HEK293T (cell line): ENCODE data around the gene PLA1A.

Experiments
- CTCF ChIA-PET: fragments of 350-600 bp; formaldehyde crosslinking; extraction: SDS; loops from one replicate; lab custom pipeline; 2021; ENCODE audit warnings: antibody characterized with exemption, inconsistent platforms; lab: Yijun Ruan, JAX
- POLR2A ChIA-PET: fragments of 350-600 bp; formaldehyde crosslinking; extraction: SDS; loops from one replicate; lab custom pipeline; 2020; ENCODE audit warnings: antibody characterized with exemption, inconsistent platforms; lab: Yijun Ruan, JAX
- DNase-seq: peaks from one replicate; pipeline ENCODE4 v3.0.0; 2012; ENCODE audit warnings: mixed read lengths; ENCODE audit errors: extremely low spot score
- ARNT ChIP-seq: fragments of 450-650 bp; IDR thresholded peaks from 2 replicates; pipeline ENCODE4 v1.6.1; 2017; ENCODE audit warnings: mild to moderate bottlenecking
- BHLHE40 ChIP-seq: fragments of 450-650 bp; IDR thresholded peaks from 2 replicates; pipeline ENCODE4 v1.6.1; 2016; ENCODE audit warnings: mild to moderate bottlenecking, moderate library complexity, borderline replicate concordance
- CTBP1 ChIP-seq: fragments of 450-650 bp; IDR thresholded peaks from 2 replicates; pipeline ENCODE4 v1.6.1; 2016; ENCODE audit warnings: borderline replicate concordance
- ELF4 ChIP-seq: fragments of 450-650 bp; IDR thresholded peaks from 2 replicates; pipeline ENCODE4 v1.6.1; 2017; ENCODE audit warnings: antibody characterized with exemption
- FOXA1 ChIP-seq: fragments of 450-650 bp; IDR thresholded peaks from 2 replicates; pipeline ENCODE4 v1.6.1; 2016; ENCODE audit warnings: mild to moderate bottlenecking
- FOXK2 ChIP-seq: fragments of 450-650 bp; IDR thresholded peaks from 2 replicates; pipeline ENCODE4 v1.6.1; 2016; ENCODE audit warnings: mild to moderate bottlenecking
- FOXM1 ChIP-seq: fragments of 450-650 bp; IDR thresholded peaks from 2 replicates; pipeline ENCODE4 v1.6.1; 2017; ENCODE audit warnings: mild to moderate bottlenecking, borderline replicate concordance
- HDGF ChIP-seq: fragments of 450-650 bp; IDR thresholded peaks from 2 replicates; pipeline ENCODE4 v1.6.1; 2017; ENCODE audit warnings: antibody characterized with exemption, borderline replicate concordance
- L3MBTL2 ChIP-seq: fragments of 450-650 bp; conservative IDR thresholded peaks from 2 replicates; pipeline ENCODE4 v1.6.1; 2016; ENCODE audit warnings: mild to moderate bottlenecking
- LEF1 ChIP-seq: fragments of 450-650 bp; IDR thresholded peaks from 2 replicates; pipeline ENCODE4 v1.6.1; 2017; ENCODE audit warnings: mild to moderate bottlenecking, borderline replicate concordance
- NFRKB ChIP-seq: fragments of 450-650 bp; IDR thresholded peaks from 2 replicates; pipeline ENCODE4 v1.6.1; 2016; ENCODE audit warnings: mild to moderate bottlenecking, moderate library complexity
- PKNOX1 ChIP-seq: fragments of 450-650 bp; IDR thresholded peaks from 2 replicates; pipeline ENCODE4 v1.6.1; 2016
- SP1 ChIP-seq: fragments of 450-650 bp; IDR thresholded peaks from 2 replicates; pipeline ENCODE4 v1.6.1; 2017
- SUZ12 ChIP-seq: fragments of 450-650 bp; IDR thresholded peaks from 2 replicates; pipeline ENCODE4 v1.6.1; 2016; ENCODE audit warnings: mild to moderate bottlenecking
- TARDBP ChIP-seq: fragments of 450-650 bp; IDR thresholded peaks from 2 replicates; pipeline ENCODE4 v1.6.1; 2016
- ZNF384 ChIP-seq: fragments of 450-650 bp; IDR thresholded peaks from 2 replicates; pipeline ENCODE4 v1.6.1; 2016

The PLA1A gene

DNA sequence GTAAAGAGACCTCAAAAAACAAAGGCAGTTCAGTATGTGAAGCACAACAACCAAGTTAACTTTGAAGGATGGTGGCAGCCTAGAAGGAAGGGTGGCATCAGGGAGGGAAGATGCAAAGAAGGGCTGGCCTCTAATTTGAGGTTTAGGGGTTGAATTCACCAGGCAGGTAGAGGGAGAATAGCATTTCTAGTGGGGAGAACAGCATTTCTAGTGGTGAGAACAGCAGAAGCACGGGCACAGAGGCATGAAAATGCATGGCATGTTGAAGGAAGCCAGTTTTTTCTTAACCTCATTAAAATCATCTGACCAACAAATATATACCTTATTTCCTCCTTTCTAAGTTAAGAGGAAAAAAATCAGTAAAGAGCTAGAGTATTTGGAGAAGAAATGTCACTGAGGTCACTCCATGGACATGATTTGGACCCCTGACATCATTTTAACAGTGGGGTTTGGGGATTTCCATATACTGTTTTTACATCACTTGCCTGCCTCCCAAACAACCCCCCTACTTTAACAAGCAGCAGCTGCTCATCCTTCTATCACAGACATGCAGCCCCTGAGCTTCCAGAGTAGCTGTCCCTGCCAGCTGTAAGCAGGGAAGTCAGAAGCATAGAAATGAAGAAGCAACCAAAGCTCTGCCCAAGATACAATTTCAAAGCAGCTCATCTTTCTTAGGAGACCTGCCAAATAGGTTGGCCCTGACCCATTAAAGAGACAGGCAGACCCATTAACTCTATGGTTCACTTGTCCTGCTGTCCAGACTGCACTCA is 65.1 kb downstream of the PLA1A start:
- ChIA-PET POLR2A (interaction anchor here (0.7 to 1.4 kb wide), 2 partner anchors 10 to 25 kb away, joined by 3 to 4 read pairs; no protein-coding TSS in a partner anchor), CTCF (interaction anchor here (0.7 kb wide), 1 partner anchor 279 kb away, joined by 3 read pairs; no protein-coding TSS in a partner anchor)
- TF ChIP-seq PKNOX1 (no peak), HDGF (no peak), TARDBP (no peak), BHLHE40 (no peak), FOXK2 (no peak), SP1 (no peak), FOXA1 (no peak), NFRKB (no peak), ELF4 (no peak), ZNF384 (no peak), ARNT (no peak), SUZ12 (no peak), LEF1 (no peak), CTBP1 (no peak), L3MBTL2 (no peak), FOXM1 (no peak)
- no peak for DNase-seq

DNA sequence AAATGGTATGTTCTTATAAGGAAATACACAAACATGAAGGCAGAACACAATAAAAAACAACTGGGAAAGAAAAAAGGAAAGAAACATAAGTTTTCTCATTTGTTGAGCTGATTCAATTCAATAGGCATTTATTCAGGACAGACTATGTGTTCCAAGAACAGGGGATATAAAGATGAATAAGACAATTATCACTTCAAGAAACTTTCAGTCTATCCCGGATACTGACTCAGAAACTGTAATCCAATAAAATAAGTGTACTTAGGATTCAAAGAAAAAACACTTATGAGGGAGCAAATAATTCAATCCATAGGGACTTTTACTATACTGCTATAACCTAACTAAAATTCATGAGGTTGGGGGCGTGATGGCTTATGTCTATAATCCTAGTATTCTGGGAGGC is 66.2 kb downstream of the PLA1A start:
- DNase-seq = no peak
- POLR2A ChIA-PET = no interaction called here

GRCh38 chr3:119664370-119664769 is 66.7 kb downstream of the PLA1A start:
- TF ChIP-seq CTBP1 (no peak), ZNF384 (no peak), SP1 (no peak), ARNT (no peak), FOXA1 (no peak), NFRKB (no peak), L3MBTL2 (no peak), ELF4 (no peak), FOXK2 (no peak)
- no peak for DNase-seq
- ChIA-PET POLR2A (interaction anchor here (1.4 kb wide), 1 partner anchor 12 kb away, joined by 5 read pairs; the partner anchor contains the start of gene COX17), CTCF (no interaction called here)

More for the DNA sequence above, 66.2 kb downstream of the PLA1A start:
- CTCF ChIA-PET = no interaction called here
- no peak for TF ChIP-seq PKNOX1

GRCh38 chr3:119664850-119665379 is 67.2 kb downstream of the PLA1A start:
- no peak for TF ChIP-seq ELF4
- TF ChIP-seq FOXA1 = no peak
- TF ChIP-seq HDGF = no peak
- TF ChIP-seq ZNF384 = no peak
- TF ChIP-seq FOXM1 = no peak
- no peak for TF ChIP-seq BHLHE40
- CTCF ChIA-PET = no interaction called here
- POLR2A ChIA-PET = interaction anchor here (1.4 kb wide), 1 partner anchor 12 kb away, joined by 5 read pairs; the partner anchor contains the start of gene COX17
- no peak for DNase-seq

GRCh38 chr3:119665954-119666559 is 68.4 kb downstream of the PLA1A start:
- ChIA-PET CTCF (no interaction called here), POLR2A (no interaction called here)
- no peak for TF ChIP-seq SP1
- TF ChIP-seq BHLHE40 = no peak
- TF ChIP-seq SUZ12 = no peak
- no peak for TF ChIP-seq FOXM1
- no peak for TF ChIP-seq PKNOX1
- no peak for TF ChIP-seq FOXA1
- TF ChIP-seq HDGF = no peak
- TF ChIP-seq ARNT = no peak
- no peak for TF ChIP-seq ZNF384
- no peak for TF ChIP-seq CTBP1
- DNase-seq = no peak

GRCh38 chr3:119669906-119670570 is 72.4 kb downstream of the PLA1A start:
- TF ChIP-seq PKNOX1 (no peak), ZNF384 (no peak), SP1 (no peak), CTBP1 (no peak), TARDBP (no peak), L3MBTL2 (no peak), LEF1 (no peak), ELF4 (no peak), FOXK2 (no peak), FOXA1 (no peak), BHLHE40 (no peak), SUZ12 (no peak), FOXM1 (no peak), HDGF (no peak), ARNT (no peak), NFRKB (no peak)
- no peak for DNase-seq
- POLR2A ChIA-PET = no interaction called here
- CTCF ChIA-PET = no interaction called here
